Activated CD8-positive, alpha-beta T cell treated with anti-CD3 and anti-CD28 coated beads for 36 hours (primary cell): ENCODE measurements around the gene PXDN. TPM values are rescaled to one million over a fixed set of nuclear protein-coding genes. Genes with fewer than 3 reads are reported as not detected.
"Not testable (repeated sequence)": the region's sequence is repeated elsewhere in the genome, so short reads cannot be mapped to it uniquely, and the experiment has no call there.

ENCODE experiments used
- ATAC-seq: fragments of 200-7000 bp; cut with Tn5 transposase; one replicate; pipeline ENCODE4 v1.10.0; 2021; ENCODE audit warnings: mild to moderate bottlenecking, moderate library complexity
- CTCF ChIA-PET: fragments of 350-600 bp; sonication (Branson Sonifier 250); formaldehyde crosslinking; loops from one replicate; lab custom pipeline; 2021; ENCODE audit warnings: antibody characterized with exemption; lab: Charles Lee
- POLR2A ChIA-PET: fragments of 350-600 bp; sonication (Branson Sonifier 250); formaldehyde crosslinking; loops from one replicate; lab custom pipeline; 2021; ENCODE audit warnings: antibody characterized with exemption; lab: Charles Lee
- DNase-seq: peaks from one replicate; pipeline ENCODE4 v3.0.0-alpha.2; 2020
- H3K27ac Mint-ChIP-seq: one replicate; pipeline ENCODE4 v1.8.0; 2021; ENCODE audit warnings: mild to moderate bottlenecking, mixed read lengths
- H3K27me3 Mint-ChIP-seq: one replicate; pipeline ENCODE4 v1.8.0; 2021; ENCODE audit warnings: mixed read lengths
- H3K36me3 Mint-ChIP-seq: one replicate; pipeline ENCODE4 v1.8.0; 2021; ENCODE audit warnings: low read depth, mixed read lengths
- H3K4me1 Mint-ChIP-seq: one replicate; pipeline ENCODE4 v1.8.0; 2021; ENCODE audit warnings: low read depth, mixed read lengths
- H3K4me3 Mint-ChIP-seq: one replicate; pipeline ENCODE4 v1.8.0; 2021; ENCODE audit warnings: mild to moderate bottlenecking, moderate library complexity, mixed read lengths
- H3K9me3 Mint-ChIP-seq: one replicate; pipeline ENCODE4 v1.8.0; 2021; ENCODE audit warnings: mixed read lengths
- CTCF ChIP-seq: fragments of 200-600 bp; IDR thresholded peaks from one replicate; pipeline ENCODE4 v1.8.0; 2022; ENCODE audit warnings: antibody characterized with exemption, mild to moderate bottlenecking
- intact Hi-C: fragments of 100-400 bp; cut with micrococcal nuclease; formaldehyde crosslinking; loops from one replicate; pipeline ENCODE4 v1.10.0; 2022
- total RNA-seq, 2 experiments: library from RNA; stranded (reverse); gene quantifications; one replicate each; pipeline ENCODE4 v1.2.3, GENCODE V29; 2021

PXDN gene
- total RNA-seq, 2 experiments from 2014 or later: 0.58 to 0.83 TPM

- ATAC-seq (no peak), DNase-seq (no peak)
- no peaks in the 10 kb centered on the region for H3K36me3 Mint-ChIP-seq
- H3K4me1 Mint-ChIP-seq: no peaks in the 10 kb centered on the region
- H3K27ac Mint-ChIP-seq: no peak overlapping the region
- H3K4me3 Mint-ChIP-seq: no peak overlapping the region
- no peaks in the 10 kb centered on the region for H3K9me3 Mint-ChIP-seq
- ChIA-PET CTCF (no interaction called here), POLR2A (no interaction called here)
- no peaks in the 10 kb centered on the region for H3K27me3 Mint-ChIP-seq
- intact Hi-C loops: no loop called here
- no peak for TF ChIP-seq CTCF
Measured at GRCh38 chr2:1766851-1767811, 22.8 kb upstream of the PXDN start.

DNA sequence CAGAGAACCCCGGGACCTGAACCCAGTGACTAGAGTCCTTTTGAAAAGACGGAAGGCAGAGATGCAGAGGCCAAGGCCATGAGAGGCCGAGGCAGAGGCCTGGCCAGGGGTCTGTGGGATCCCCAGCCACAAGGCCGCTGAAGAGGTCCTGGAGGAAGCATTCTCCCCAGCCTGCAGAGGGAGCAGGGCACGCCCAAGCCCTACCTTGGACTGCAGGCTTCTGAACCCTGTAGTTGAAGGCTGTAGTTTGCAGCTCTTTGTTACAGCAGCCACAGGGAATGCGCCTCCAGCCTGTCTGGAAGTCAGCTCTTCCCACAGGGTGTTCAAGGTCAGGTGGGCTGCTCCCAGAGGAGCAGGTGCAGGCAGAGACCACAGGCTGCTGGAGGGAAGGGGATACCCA, 22.1 kb upstream of the PXDN start:
- TF ChIP-seq CTCF: no peak
- H3K4me3 Mint-ChIP-seq: no peak overlapping the region
- intact Hi-C loops: no loop called here
- H3K27ac Mint-ChIP-seq: no peak overlapping the region
- ChIA-PET POLR2A (no interaction called here), CTCF (no interaction called here)
- no peaks in the 10 kb centered on the region for H3K4me1 Mint-ChIP-seq
- H3K9me3 Mint-ChIP-seq: no peaks in the 10 kb centered on the region
- no peaks in the 10 kb centered on the region for H3K36me3 Mint-ChIP-seq
- DNase-seq (no peak), ATAC-seq (no peak)
- peaks cover 2% of the 10 kb centered on the region for H3K27me3 Mint-ChIP-seq

- H3K27me3 Mint-ChIP-seq, CTCF ChIA-PET, intact Hi-C loops, H3K27ac Mint-ChIP-seq, H3K4me3 Mint-ChIP-seq, DNase-seq, H3K4me1 Mint-ChIP-seq, H3K9me3 Mint-ChIP-seq, H3K36me3 Mint-ChIP-seq, ATAC-seq, POLR2A ChIA-PET: not testable (repeated sequence)
Measured at GRCh38 chr2:1765201-1765600, 20.9 kb upstream of the PXDN start.

DNA sequence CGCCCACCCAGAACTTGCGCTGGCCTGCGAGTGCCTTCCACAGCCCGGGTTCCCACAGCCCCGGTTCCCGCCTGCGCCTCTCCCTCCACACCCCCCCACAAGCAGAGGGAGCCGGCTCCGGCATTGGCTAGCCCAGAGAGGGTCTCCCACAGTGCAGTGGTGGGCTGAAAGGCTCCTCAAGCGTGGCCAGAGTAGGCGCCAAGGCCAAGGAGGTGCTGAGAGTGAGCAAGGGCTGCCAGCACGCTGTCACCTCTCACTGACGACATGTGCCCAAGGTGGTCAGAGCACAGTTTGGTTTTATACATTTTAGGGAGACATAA, 15.3 kb upstream of the PXDN start:
- Mint-ChIP-seq H3K36me3 (no peaks in the 10 kb centered on the region), H3K4me3 (no peak overlapping the region), H3K4me1 (no peaks in the 10 kb centered on the region), H3K27me3 (peaks cover 2% of the 10 kb centered on the region), H3K9me3 (peaks cover 4% of the 10 kb centered on the region), H3K27ac (no peak overlapping the region)
- intact Hi-C loops: no loop called here
- no peak for DNase-seq
- ChIA-PET POLR2A (no interaction called here), CTCF (no interaction called here)
- TF ChIP-seq CTCF: no peak
- no peak for ATAC-seq

DNA sequence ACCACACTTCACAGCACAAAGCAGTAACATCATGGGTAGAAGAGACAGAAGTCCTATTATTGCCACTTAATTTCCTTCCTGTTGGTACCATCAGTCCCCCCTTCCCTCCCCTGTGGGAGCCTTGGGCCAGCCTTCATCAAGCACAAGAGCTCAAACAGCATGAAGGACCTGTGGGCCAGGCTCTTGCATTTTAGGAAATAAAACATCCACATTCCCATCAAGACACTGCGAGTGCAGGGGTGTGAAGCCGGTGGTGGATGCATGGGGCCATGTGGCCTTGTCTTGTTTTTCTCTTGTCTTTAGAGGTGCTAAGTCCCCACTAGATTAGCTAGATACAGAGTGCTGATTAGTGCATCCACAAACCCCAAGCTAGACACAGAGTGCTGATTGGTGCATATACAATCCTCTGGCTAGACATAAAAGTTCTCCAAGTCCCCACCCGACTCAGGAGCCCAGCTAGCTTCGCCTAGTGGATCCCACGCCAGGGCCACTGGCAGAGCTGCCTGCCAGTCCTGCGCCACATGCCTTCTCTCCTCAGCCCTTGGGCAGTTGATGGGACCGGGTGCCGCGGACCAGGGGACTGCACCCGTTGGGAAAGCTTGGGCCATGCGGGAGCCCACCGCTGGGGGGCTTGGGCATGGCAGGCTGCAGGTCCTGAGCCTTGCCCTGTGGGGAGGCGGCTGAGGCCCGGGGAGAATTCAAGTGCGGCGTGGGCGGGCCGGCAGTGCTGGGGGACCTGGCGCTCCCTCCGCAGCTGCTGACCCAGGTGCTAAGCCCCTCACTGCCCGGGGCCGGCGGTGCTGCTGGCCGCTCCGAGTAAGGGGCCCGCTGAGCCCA, 14.7 kb upstream of the PXDN start:
- ATAC-seq (no peak), DNase-seq (no peak)
- Mint-ChIP-seq H3K27ac (no peak overlapping the region), H3K4me1 (no peaks in the 10 kb centered on the region), H3K9me3 (peaks cover 4% of the 10 kb centered on the region), H3K27me3 (peaks cover 2% of the 10 kb centered on the region), H3K36me3 (no peaks in the 10 kb centered on the region), H3K4me3 (no peak overlapping the region)
- no peak for TF ChIP-seq CTCF
- ChIA-PET POLR2A (no interaction called here), CTCF (interaction anchor here (1.2 kb wide), 1 partner anchor 11 kb away, joined by 5 read pairs; no protein-coding TSS in a partner anchor)
- intact Hi-C loops: no loop called here
